ENCODE data around the gene GDI1.

Gene GDI1

GRCh38 chrX:154484255-154485149, 47.5 kb downstream of the GDI1 start:
- peak; percentile 34 for DNase-seq

- peak; percentile 25 for DNase-seq
Observed at GRCh38 chrX:154485150-154486051, 48.4 kb downstream of the GDI1 start.

- peak; percentile 59 for DNase-seq
Observed at GRCh38 chrX:154486052-154486395, 49.1 kb downstream of the GDI1 start.

- DNase-seq, result peak; percentile 84
Observed at GRCh38 chrX:154486396-154487207, 49.6 kb downstream of the GDI1 start, which contains the start of gene UBL4A. Gene UBL4A (minus strand): TSS chrX:154486615. CDS start chrX:154486584, 31 bp downstream.

- DNase-seq, result no peak
Observed at GRCh38 chrX:154487518-154488290, 50.8 kb downstream of the GDI1 start.

- DNase-seq, result no peak
Observed at GRCh38 chrX:154488336-154489075, 51.6 kb downstream of the GDI1 start.

GRCh38 chrX:154489182-154489581, 52.2 kb downstream of the GDI1 start:
- DNase-seq, result no peak

- peak; percentile 71 for DNase-seq
Observed at GRCh38 chrX:154490021-154490413, 53.1 kb downstream of the GDI1 start.

GRCh38 chrX:154490414-154491083, 53.6 kb downstream of the GDI1 start, which contains the start of gene SLC10A3:
Gene SLC10A3 (minus strand): TSS chrX:154490629. CDS start chrX:154488940, 1,689 bp downstream.
- DNase-seq, result peak; percentile 97
